K562 treated with DMSO at 1 percent for 48 hours (cell line): ENCODE data around the gene IRS4. TPM values are rescaled to one million over a fixed set of nuclear protein-coding genes. Genes with fewer than 3 reads are reported as not detected.

Experiments used
- total RNA-seq: library from RNA; unstranded; fragments of 300-600 nt; gene quantifications from 2 replicates; pipeline ENCODE4 v1.2.3, GENCODE V29; 2022; ENCODE audit warnings: low replicate concordance; ENCODE audit errors: extremely low read depth

The IRS4 gene
- not detected in 2 replicates for total RNA-seq

GRCh38 chrX:108736509-108737479 lies at the start of gene IRS4:
TSS of gene IRS4 (minus strand) at chrX:108736563.

